Measurements from ENCODE around the gene DGKB.

DGKB gene

GRCh38 chr7:14858866-14859265 lies 43.7 kb downstream of the DGKB start:
- no peak for DNase-seq

GRCh38 chr7:14858410-14858809 lies 44.1 kb downstream of the DGKB start:
- DNase-seq = no peak

- DNase-seq = no peak
Observed at GRCh38 chr7:14855033-14855794, 47.3 kb downstream of the DGKB start.

- no peak for DNase-seq
Observed at GRCh38 chr7:14854471-14854870, 48.1 kb downstream of the DGKB start.

GRCh38 chr7:14851610-14852009 lies 50.9 kb downstream of the DGKB start:
- no peak for DNase-seq

GRCh38 chr7:14850039-14850438 lies 52.5 kb downstream of the DGKB start:
- no peak for DNase-seq

GRCh38 chr7:14846405-14846804 lies 56.1 kb downstream of the DGKB start:
- no peak for DNase-seq

GRCh38 chr7:14843755-14844154 lies 58.8 kb downstream of the DGKB start:
- no peak for DNase-seq

- no peak for DNase-seq
Observed at GRCh38 chr7:14842523-14842922, 60.0 kb downstream of the DGKB start.

- no peak for DNase-seq
Observed at GRCh38 chr7:14841869-14842268, 60.7 kb downstream of the DGKB start.

GRCh38 chr7:14841086-14841485 lies 61.5 kb downstream of the DGKB start:
- DNase-seq = no peak

GRCh38 chr7:14839307-14839706 lies 63.2 kb downstream of the DGKB start:
- DNase-seq = no peak

GRCh38 chr7:14837216-14837615 lies 65.3 kb downstream of the DGKB start:
- DNase-seq = no peak

GRCh38 chr7:14836571-14837189 lies 65.9 kb downstream of the DGKB start:
- DNase-seq = peak; percentile 55

GRCh38 chr7:14836006-14836405 lies 66.5 kb downstream of the DGKB start:
- peak; percentile 18 for DNase-seq

- DNase-seq = no peak
Observed at GRCh38 chr7:14835384-14835783, 67.2 kb downstream of the DGKB start.

- no peak for DNase-seq
Observed at GRCh38 chr7:14834883-14835282, 67.7 kb downstream of the DGKB start.

GRCh38 chr7:14834456-14834855 lies 68.1 kb downstream of the DGKB start:
- DNase-seq = no peak

- no peak for DNase-seq
Observed at GRCh38 chr7:14833707-14834106, 68.8 kb downstream of the DGKB start.

- no peak for DNase-seq
Observed at GRCh38 chr7:14828053-14828452, 74.5 kb downstream of the DGKB start.

- DNase-seq = no peak
Observed at GRCh38 chr7:14826426-14826825, 76.1 kb downstream of the DGKB start.

- DNase-seq = no peak
Observed at GRCh38 chr7:14825912-14826311, 76.6 kb downstream of the DGKB start.

GRCh38 chr7:14822481-14822854 lies 80.1 kb downstream of the DGKB start:
- no peak for DNase-seq

GRCh38 chr7:14821757-14822480 lies 80.6 kb downstream of the DGKB start:
- DNase-seq = no peak

All from femur (tissue), 1 donor.